EH (cell line): ENCODE results near the gene ADARB2.

Experiments
- DNase-seq: peaks from one replicate; pipeline ENCODE4 v3.0.0-alpha.2; 2015; ENCODE audit warnings: low read depth

ADARB2 gene

GRCh38 chr10:1395025-1395480, 342.3 kb downstream of the ADARB2 start:
- DNase-seq = no peak

- no peak for DNase-seq
Measured at GRCh38 chr10:1394155-1394912, 343.0 kb downstream of the ADARB2 start.

GRCh38 chr10:1393481-1393880, 343.8 kb downstream of the ADARB2 start:
- no peak for DNase-seq

- no peak for DNase-seq
Measured at GRCh38 chr10:1392127-1392526, 345.2 kb downstream of the ADARB2 start.

- no peak for DNase-seq
Measured at GRCh38 chr10:1390200-1390599, 347.1 kb downstream of the ADARB2 start.

- DNase-seq = no peak
Measured at GRCh38 chr10:1384026-1384425, 353.3 kb downstream of the ADARB2 start.

GRCh38 chr10:1382711-1383110, 354.6 kb downstream of the ADARB2 start:
- no peak for DNase-seq

GRCh38 chr10:1381339-1381738, 356.0 kb downstream of the ADARB2 start:
- no peak for DNase-seq

- DNase-seq = no peak
Measured at GRCh38 chr10:1380088-1380671, 357.1 kb downstream of the ADARB2 start.

- DNase-seq = no peak
Measured at GRCh38 chr10:1379601-1380000, 357.7 kb downstream of the ADARB2 start.

GRCh38 chr10:1378473-1378872, 358.9 kb downstream of the ADARB2 start:
- no peak for DNase-seq

GRCh38 chr10:1377740-1378397, 359.5 kb downstream of the ADARB2 start:
- no peak for DNase-seq

GRCh38 chr10:1377231-1377630, 360.1 kb downstream of the ADARB2 start:
- DNase-seq = no peak

GRCh38 chr10:1376384-1376945, 360.9 kb downstream of the ADARB2 start:
- no peak for DNase-seq

- no peak for DNase-seq
Measured at GRCh38 chr10:1375346-1376170, 361.8 kb downstream of the ADARB2 start.

- DNase-seq = no peak
Measured at GRCh38 chr10:1374511-1375345, 362.6 kb downstream of the ADARB2 start.

GRCh38 chr10:1373287-1373686, 364.0 kb downstream of the ADARB2 start:
- DNase-seq = no peak

- no peak for DNase-seq
Measured at GRCh38 chr10:1372212-1372611, 365.1 kb downstream of the ADARB2 start.

GRCh38 chr10:1370298-1370697, 367.0 kb downstream of the ADARB2 start:
- no peak for DNase-seq

GRCh38 chr10:1369665-1370064, 367.7 kb downstream of the ADARB2 start:
- DNase-seq = no peak

GRCh38 chr10:1369197-1369596, 368.1 kb downstream of the ADARB2 start:
- DNase-seq = no peak
